Keratinocyte (primary cell): ENCODE data around the gene HADH.

Experiments used
- EZH2 ChIP-seq: IDR thresholded peaks from one replicate; pipeline ENCODE4 v1.6.1; 2012; ENCODE audit warnings: inconsistent platforms, mild to moderate bottlenecking, low read length, moderate library complexity
- TF ChIP-seq, protein P1 (sequence below), 3 experiments: IDR thresholded peaks in 1 of 3; conservative IDR thresholded peaks in 1 of 3; optimal IDR thresholded peaks in 1 of 3; 2 replicates in 2 of 3; 3 replicates in 1 of 3; pipeline versions ENCODE3 to v1.5.1; 2011; ENCODE audit warnings: low read length in 3 of 3, mild to moderate bottlenecking in 3 of 3, moderate library complexity in 2 of 3, control low read depth in 1 of 3, inconsistent platforms in 1 of 3; ENCODE audit not compliant: insufficient read depth in 2 of 3; ENCODE audit errors: extremely low read depth in 1 of 3

DNA sequence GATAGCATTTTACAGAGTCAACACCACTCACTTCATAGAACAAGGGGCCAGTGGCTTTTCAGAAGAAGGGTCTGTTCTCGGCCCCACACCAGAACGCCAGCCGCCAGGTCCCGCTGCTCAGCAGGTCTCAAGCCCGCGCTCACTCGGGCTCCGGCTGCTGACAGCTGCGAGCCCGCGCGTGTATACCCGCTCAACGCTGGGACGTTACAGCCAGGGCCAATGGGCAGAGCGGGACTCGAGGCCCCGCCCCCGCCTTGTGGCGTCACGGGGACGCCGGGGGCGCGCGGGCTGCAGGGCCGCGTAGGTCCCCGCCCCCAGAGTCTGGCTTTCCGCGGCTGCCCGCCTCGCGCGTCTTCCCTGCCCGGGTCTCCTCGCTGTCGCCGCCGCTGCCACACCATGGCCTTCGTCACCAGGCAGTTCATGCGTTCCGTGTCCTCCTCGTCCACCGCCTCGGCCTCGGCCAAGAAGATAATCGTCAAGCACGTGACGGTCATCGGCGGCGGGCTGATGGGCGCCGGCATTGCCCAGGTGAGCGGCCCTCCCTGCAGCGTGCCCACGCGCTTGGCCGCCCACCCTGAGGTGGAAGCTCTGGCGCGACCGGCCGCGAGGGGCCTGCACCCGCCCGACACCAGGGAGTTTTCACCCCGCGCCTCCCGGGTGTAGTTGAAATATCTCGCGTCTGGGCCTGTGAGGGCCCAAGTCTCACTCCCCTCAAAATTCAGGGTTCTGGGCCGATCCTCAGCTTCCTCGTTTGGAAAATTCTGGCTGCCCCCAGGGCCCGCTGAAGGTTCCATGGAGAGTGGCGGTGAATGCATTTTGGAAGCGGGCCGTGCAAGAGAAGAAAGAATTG is at the start of gene HADH:
- TF ChIP-seq, protein P1, sequence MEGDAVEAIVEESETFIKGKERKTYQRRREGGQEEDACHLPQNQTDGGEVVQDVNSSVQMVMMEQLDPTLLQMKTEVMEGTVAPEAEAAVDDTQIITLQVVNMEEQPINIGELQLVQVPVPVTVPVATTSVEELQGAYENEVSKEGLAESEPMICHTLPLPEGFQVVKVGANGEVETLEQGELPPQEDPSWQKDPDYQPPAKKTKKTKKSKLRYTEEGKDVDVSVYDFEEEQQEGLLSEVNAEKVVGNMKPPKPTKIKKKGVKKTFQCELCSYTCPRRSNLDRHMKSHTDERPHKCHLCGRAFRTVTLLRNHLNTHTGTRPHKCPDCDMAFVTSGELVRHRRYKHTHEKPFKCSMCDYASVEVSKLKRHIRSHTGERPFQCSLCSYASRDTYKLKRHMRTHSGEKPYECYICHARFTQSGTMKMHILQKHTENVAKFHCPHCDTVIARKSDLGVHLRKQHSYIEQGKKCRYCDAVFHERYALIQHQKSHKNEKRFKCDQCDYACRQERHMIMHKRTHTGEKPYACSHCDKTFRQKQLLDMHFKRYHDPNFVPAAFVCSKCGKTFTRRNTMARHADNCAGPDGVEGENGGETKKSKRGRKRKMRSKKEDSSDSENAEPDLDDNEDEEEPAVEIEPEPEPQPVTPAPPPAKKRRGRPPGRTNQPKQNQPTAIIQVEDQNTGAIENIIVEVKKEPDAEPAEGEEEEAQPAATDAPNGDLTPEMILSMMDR (optimal IDR thresholded peaks at IDR 0.05 in 1 of 3, IDR thresholded peaks at IDR 0.05 in 1 of 3, conservative IDR thresholded peaks at IDR 0.05 in 1 of 3; ENCODE audit: extremely low read depth in 1 of 3, insufficient read depth in 2 of 3, low read length in 3 of 3) = no peak
- TF ChIP-seq EZH2 = no peak
